Measurements from ENCODE around the gene IL1RL1. TPM values are rescaled to one million over a fixed set of nuclear protein-coding genes. Genes with fewer than 3 reads are reported as not detected.

The IL1RL1 gene
- total RNA-seq, 1 donor from 2014 or later, result 0.27 TPM

GRCh38 chr2:102386004-102386403 is 74.6 kb downstream of the IL1RL1 start:
- no peak for FAIRE-seq

GRCh38 chr2:102386867-102387541 is 75.6 kb downstream of the IL1RL1 start:
- DNase-seq (ENCODE audit: low read depth), result no peak
- H3K36me3 ChIP-seq (ENCODE audit: insufficient read depth, low read length), result no peaks in the 10 kb centered on the region
- Mint-ChIP-seq H3K9me3 (ENCODE audit: unreplicated experiment) (peaks cover 8% of the 10 kb centered on the region), H3K36me3 (ENCODE audit: low read depth, unreplicated experiment) (peaks cover 5% of the 10 kb centered on the region), H3K4me3 (ENCODE audit: unreplicated experiment) (no peak overlapping the region), H3K27me3 (ENCODE audit: low read depth, unreplicated experiment) (peaks cover 3% of the 10 kb centered on the region), H3K27ac (ENCODE audit: unreplicated experiment) (no peak overlapping the region), H3K4me1 (ENCODE audit: low read depth, unreplicated experiment) (peaks cover 5% of the 10 kb centered on the region)
- no peak for FAIRE-seq
- no peak overlapping the region for H3K27ac ChIP-seq (ENCODE audit: low read depth, low read length)
- no peaks in the 10 kb centered on the region for H3K79me2 ChIP-seq (ENCODE audit: insufficient read depth, low read length)
- H3K4me2 ChIP-seq (ENCODE audit: low read length), result no peak overlapping the region
- TF ChIP-seq, protein P1, sequence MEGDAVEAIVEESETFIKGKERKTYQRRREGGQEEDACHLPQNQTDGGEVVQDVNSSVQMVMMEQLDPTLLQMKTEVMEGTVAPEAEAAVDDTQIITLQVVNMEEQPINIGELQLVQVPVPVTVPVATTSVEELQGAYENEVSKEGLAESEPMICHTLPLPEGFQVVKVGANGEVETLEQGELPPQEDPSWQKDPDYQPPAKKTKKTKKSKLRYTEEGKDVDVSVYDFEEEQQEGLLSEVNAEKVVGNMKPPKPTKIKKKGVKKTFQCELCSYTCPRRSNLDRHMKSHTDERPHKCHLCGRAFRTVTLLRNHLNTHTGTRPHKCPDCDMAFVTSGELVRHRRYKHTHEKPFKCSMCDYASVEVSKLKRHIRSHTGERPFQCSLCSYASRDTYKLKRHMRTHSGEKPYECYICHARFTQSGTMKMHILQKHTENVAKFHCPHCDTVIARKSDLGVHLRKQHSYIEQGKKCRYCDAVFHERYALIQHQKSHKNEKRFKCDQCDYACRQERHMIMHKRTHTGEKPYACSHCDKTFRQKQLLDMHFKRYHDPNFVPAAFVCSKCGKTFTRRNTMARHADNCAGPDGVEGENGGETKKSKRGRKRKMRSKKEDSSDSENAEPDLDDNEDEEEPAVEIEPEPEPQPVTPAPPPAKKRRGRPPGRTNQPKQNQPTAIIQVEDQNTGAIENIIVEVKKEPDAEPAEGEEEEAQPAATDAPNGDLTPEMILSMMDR (IDR thresholded peaks at IDR 0.05; ENCODE audit: insufficient read depth, low read depth, low read length), result no peak
- no peak for TF ChIP-seq EZH2 (IDR thresholded peaks at IDR 0.05; ENCODE audit: insufficient read depth, low read length)
- H3K9me3 ChIP-seq (ENCODE audit: insufficient read depth, low read depth, low read length), result no peaks in the 10 kb centered on the region
- no peaks in the 10 kb centered on the region for H4K20me1 ChIP-seq (ENCODE audit: insufficient read depth, low read length)
- no peak overlapping the region for H3K9ac ChIP-seq (ENCODE audit: low read length)
- H3K27me3 ChIP-seq (ENCODE audit: insufficient read depth, low read length), result no peaks in the 10 kb centered on the region
- no peak overlapping the region for H3K4me3 ChIP-seq (ENCODE audit: insufficient read depth, low read depth, low read length)
- H3K4me1 ChIP-seq (ENCODE audit: insufficient read depth, low read length), result no peaks in the 10 kb centered on the region
- H2AFZ ChIP-seq (ENCODE audit: low read depth, low read length), result no peak overlapping the region

More at GRCh38 chr2:102386004-102386403, 74.6 kb downstream of the IL1RL1 start:
- Mint-ChIP-seq H3K36me3 (ENCODE audit: low read depth, unreplicated experiment) (peaks cover 5% of the 10 kb centered on the region), H3K27ac (ENCODE audit: unreplicated experiment) (no peak overlapping the region), H3K4me3 (ENCODE audit: unreplicated experiment) (no peak overlapping the region), H3K4me1 (ENCODE audit: low read depth, unreplicated experiment) (peaks cover 5% of the 10 kb centered on the region), H3K27me3 (ENCODE audit: low read depth, unreplicated experiment) (peaks cover 6% of the 10 kb centered on the region), H3K9me3 (ENCODE audit: unreplicated experiment) (peaks cover 8% of the 10 kb centered on the region)
- DNase-seq (ENCODE audit: low read depth), result no peak
- H3K9ac ChIP-seq (ENCODE audit: low read length), result no peak overlapping the region
- TF ChIP-seq, protein P1 (IDR thresholded peaks at IDR 0.05; ENCODE audit: insufficient read depth, low read depth, low read length), result no peak
- TF ChIP-seq EZH2 (IDR thresholded peaks at IDR 0.05; ENCODE audit: insufficient read depth, low read length), result no peak
- no peak overlapping the region for H3K27ac ChIP-seq (ENCODE audit: low read depth, low read length)
- no peaks in the 10 kb centered on the region for H3K4me1 ChIP-seq (ENCODE audit: insufficient read depth, low read length)
- H3K9me3 ChIP-seq (ENCODE audit: insufficient read depth, low read depth, low read length), result no peaks in the 10 kb centered on the region
- no peak overlapping the region for H2AFZ ChIP-seq (ENCODE audit: low read depth, low read length)
- H3K4me2 ChIP-seq (ENCODE audit: low read length), result no peak overlapping the region
- no peak overlapping the region for H3K4me3 ChIP-seq (ENCODE audit: insufficient read depth, low read depth, low read length)
- no peaks in the 10 kb centered on the region for H3K27me3 ChIP-seq (ENCODE audit: insufficient read depth, low read length)
- H4K20me1 ChIP-seq (ENCODE audit: insufficient read depth, low read length), result no peaks in the 10 kb centered on the region
- no peaks in the 10 kb centered on the region for H3K36me3 ChIP-seq (ENCODE audit: insufficient read depth, low read length)
- no peaks in the 10 kb centered on the region for H3K79me2 ChIP-seq (ENCODE audit: insufficient read depth, low read length)
